ENCODE data around the gene GLYR1.
A peak's percentile ranks its signal among the peaks of the same experiment; 100 is the strongest.
"Not testable (repeated sequence)": the region's sequence is repeated elsewhere in the genome, so short reads cannot be mapped to it uniquely, and the experiment has no call there.

The GLYR1 gene

GRCh38 chr16:4846901-4847773 is at the start of gene GLYR1, which contains the start of gene UBN1:
Gene GLYR1 (minus strand): TSS chr16:4847288. CDS start chr16:4847265, 23 bp downstream.
Gene UBN1 (plus strand): TSS chr16:4847481. CDS start chr16:4852918, 5,437 bp downstream.
- peak; percentile 97 for DNase-seq (ENCODE audit: low spot score)

GRCh38 chr16:4896761-4897160 is 49.7 kb upstream of the GLYR1 start:
- DNase-seq (ENCODE audit: low spot score) = not testable (repeated sequence)

- no peak for DNase-seq (ENCODE audit: low spot score)
Observed at GRCh38 chr16:4895366-4895765, 48.3 kb upstream of the GLYR1 start.

GRCh38 chr16:4894276-4895150 is 47.4 kb upstream of the GLYR1 start:
- no peak for DNase-seq (ENCODE audit: low spot score)

GRCh38 chr16:4893103-4893862 is 46.2 kb upstream of the GLYR1 start:
- DNase-seq (ENCODE audit: low spot score) = no peak

- no peak for DNase-seq (ENCODE audit: low spot score)
Observed at GRCh38 chr16:4892361-4893102, 45.4 kb upstream of the GLYR1 start.

GRCh38 chr16:4891886-4892216 is 44.8 kb upstream of the GLYR1 start:
- no peak for DNase-seq (ENCODE audit: low spot score)

- DNase-seq (ENCODE audit: low spot score) = no peak
Observed at GRCh38 chr16:4891097-4891885, 44.2 kb upstream of the GLYR1 start.

GRCh38 chr16:4890686-4891085 is 43.6 kb upstream of the GLYR1 start:
- no peak for DNase-seq (ENCODE audit: low spot score)

- no peak for DNase-seq (ENCODE audit: low spot score)
Observed at GRCh38 chr16:4890026-4890425, 42.9 kb upstream of the GLYR1 start.

- DNase-seq (ENCODE audit: low spot score) = no peak
Observed at GRCh38 chr16:4888428-4889135, 41.5 kb upstream of the GLYR1 start.

- DNase-seq (ENCODE audit: low spot score) = no peak
Observed at GRCh38 chr16:4886151-4886550, 39.1 kb upstream of the GLYR1 start.

- DNase-seq (ENCODE audit: low spot score) = no peak
Observed at GRCh38 chr16:4884972-4885874, 38.1 kb upstream of the GLYR1 start.

GRCh38 chr16:4884209-4884608 is 37.1 kb upstream of the GLYR1 start:
- DNase-seq (ENCODE audit: low spot score) = no peak

- DNase-seq (ENCODE audit: low spot score) = no peak
Observed at GRCh38 chr16:4883501-4883900, 36.4 kb upstream of the GLYR1 start.

- peak; percentile 49 for DNase-seq (ENCODE audit: low spot score)
Observed at GRCh38 chr16:4882633-4883285, 35.7 kb upstream of the GLYR1 start.

GRCh38 chr16:4882000-4882632 is 35.0 kb upstream of the GLYR1 start:
- DNase-seq (ENCODE audit: low spot score) = no peak

- DNase-seq (ENCODE audit: low spot score) = no peak
Observed at GRCh38 chr16:4880006-4880580, 33.0 kb upstream of the GLYR1 start.

Measured in LoVo (cell line).